Activated naive CD4-positive, alpha-beta T cell treated with anti-CD3 and anti-CD28 coated beads, Interleukin-2, amount 50 U/mL, for 24 hours (primary cell): ENCODE measurements around the gene NACC1.
"Not testable (repeated sequence)": the region's sequence is repeated elsewhere in the genome, so short reads cannot be mapped to it uniquely, and the experiment has no call there.

Experiments
- H3K27ac Mint-ChIP-seq: one replicate; pipeline ENCODE4 v1.8.0; 2021; ENCODE audit warnings: mild to moderate bottlenecking, mixed read lengths
- H3K27me3 Mint-ChIP-seq: one replicate; pipeline ENCODE4 v1.8.0; 2021; ENCODE audit warnings: mixed read lengths
- H3K36me3 Mint-ChIP-seq: one replicate; pipeline ENCODE4 v1.8.0; 2021; ENCODE audit warnings: mixed read lengths
- H3K4me1 Mint-ChIP-seq: one replicate; pipeline ENCODE4 v1.8.0; 2021; ENCODE audit warnings: mixed read lengths
- H3K4me3 Mint-ChIP-seq: one replicate; pipeline ENCODE4 v1.8.0; 2021; ENCODE audit warnings: mild to moderate bottlenecking, mixed read lengths
- H3K9me3 Mint-ChIP-seq: one replicate; pipeline ENCODE4 v1.8.0; 2021; ENCODE audit warnings: mixed read lengths

NACC1 gene

DNA sequence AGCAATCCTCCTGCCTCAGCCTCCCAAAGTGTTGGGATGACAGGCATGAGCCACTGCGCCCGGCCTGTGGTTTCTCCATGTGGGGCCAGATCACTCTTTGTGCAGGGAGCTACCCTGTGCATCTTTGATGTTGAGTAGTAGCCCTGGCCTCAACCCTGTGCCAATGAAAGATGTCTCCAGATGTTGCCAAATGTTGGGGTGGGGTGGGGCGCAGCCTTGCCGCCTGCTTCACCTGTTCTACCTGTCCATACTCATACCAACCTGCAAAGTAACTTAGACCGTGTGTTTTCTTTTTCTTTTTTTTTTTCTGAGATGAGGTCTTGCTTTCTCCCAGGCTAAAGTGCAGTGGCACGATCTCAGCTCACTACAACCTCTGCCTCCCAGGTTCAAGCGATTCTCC, 53.1 kb downstream of the NACC1 start:
- no peaks in the 10 kb centered on the region for H3K27me3 Mint-ChIP-seq
- peaks cover 72% of the 10 kb centered on the region for H3K4me1 Mint-ChIP-seq
- peak overlapping the region; percentile 98 for H3K27ac Mint-ChIP-seq
- peak overlapping the region; percentile 43 for H3K4me3 Mint-ChIP-seq
- no peaks in the 10 kb centered on the region for H3K9me3 Mint-ChIP-seq
- H3K36me3 Mint-ChIP-seq, result no peaks in the 10 kb centered on the region

DNA sequence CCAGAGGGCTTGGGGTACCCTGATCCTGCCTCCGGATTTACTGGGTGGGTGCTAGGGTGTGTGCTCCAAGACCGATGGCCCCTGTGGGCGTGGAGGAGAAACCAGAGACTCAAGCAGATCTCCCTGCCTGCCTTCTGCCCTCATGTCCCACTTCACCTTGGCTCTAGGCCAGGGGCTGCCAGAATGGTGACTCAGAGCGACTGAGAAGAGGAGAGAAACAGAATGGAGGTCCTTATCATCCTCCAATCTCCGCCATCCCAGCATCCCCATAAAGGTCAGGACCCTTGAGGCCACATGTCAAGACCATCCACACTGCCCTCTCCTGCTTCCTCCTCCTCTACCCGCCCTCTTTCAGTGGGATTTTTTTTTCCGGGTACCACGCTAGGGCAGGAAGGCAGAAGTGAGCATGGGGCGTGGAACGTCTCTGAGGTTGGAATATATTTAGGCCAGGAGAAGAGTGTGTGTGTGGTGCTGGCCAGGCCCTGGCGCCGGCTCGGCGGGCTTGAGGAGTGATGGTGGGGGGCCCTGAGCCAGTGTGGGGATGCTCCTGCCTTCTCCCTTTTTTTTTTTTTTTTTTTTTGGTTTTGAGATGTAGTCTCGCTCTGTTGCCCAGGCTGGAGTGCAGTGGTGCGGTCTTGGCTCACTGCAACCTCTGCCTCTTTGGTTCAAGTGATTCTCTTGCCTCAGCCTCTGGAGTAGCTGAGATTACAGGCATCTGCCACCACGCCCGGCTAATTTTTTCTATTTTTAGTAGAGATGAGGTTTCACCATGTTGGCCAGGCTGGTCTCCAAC, 54.5 kb downstream of the NACC1 start:
- H3K27ac Mint-ChIP-seq, result peak overlapping the region; percentile 98
- H3K4me3 Mint-ChIP-seq, result peak overlapping the region; percentile 85
- H3K4me1 Mint-ChIP-seq, result peaks cover 66% of the 10 kb centered on the region
- H3K27me3 Mint-ChIP-seq, result no peaks in the 10 kb centered on the region
- H3K9me3 Mint-ChIP-seq, result no peaks in the 10 kb centered on the region
- H3K36me3 Mint-ChIP-seq, result no peaks in the 10 kb centered on the region

DNA sequence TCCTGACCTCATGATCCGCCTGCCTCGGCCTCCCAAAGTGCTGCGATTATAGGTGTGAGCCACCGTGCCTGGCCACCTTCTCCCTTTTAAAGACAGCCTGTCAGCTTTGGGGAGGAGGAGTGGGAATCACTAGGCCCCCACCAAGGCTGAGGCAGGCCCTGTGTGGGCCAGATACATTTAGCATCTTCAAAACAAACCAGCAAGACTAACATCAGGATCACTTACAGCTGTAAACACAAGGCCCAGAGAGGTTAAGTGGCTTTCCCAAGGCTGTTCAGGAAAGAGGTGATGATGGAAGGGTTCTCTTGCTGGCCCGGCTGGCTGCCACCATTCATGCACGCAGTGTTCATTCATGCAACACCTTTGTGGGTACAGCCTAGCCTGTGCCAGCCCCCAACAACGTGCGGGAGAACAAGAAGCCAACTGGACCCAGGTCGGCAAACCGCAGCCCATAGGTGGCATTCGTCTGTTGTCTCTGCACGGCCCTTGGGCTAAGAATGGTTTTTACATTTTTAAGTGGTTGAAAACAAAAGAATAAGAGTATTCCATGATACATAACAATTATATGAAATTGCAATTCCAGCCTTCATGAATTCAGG, 55.2 kb downstream of the NACC1 start:
- Mint-ChIP-seq H3K27ac (peak overlapping the region; percentile 98), H3K9me3 (no peaks in the 10 kb centered on the region), H3K4me1 (peaks cover 64% of the 10 kb centered on the region), H3K27me3 (no peaks in the 10 kb centered on the region), H3K4me3 (peak overlapping the region; percentile 85), H3K36me3 (no peaks in the 10 kb centered on the region)

GRCh38 chr19:13176345-13176744, 58.3 kb downstream of the NACC1 start:
- H3K4me3 Mint-ChIP-seq, result no peak overlapping the region
- H3K36me3 Mint-ChIP-seq, result no peaks in the 10 kb centered on the region
- peaks cover 54% of the 10 kb centered on the region for H3K4me1 Mint-ChIP-seq
- H3K27ac Mint-ChIP-seq, result no peak overlapping the region
- no peaks in the 10 kb centered on the region for H3K27me3 Mint-ChIP-seq
- H3K9me3 Mint-ChIP-seq, result no peaks in the 10 kb centered on the region

DNA sequence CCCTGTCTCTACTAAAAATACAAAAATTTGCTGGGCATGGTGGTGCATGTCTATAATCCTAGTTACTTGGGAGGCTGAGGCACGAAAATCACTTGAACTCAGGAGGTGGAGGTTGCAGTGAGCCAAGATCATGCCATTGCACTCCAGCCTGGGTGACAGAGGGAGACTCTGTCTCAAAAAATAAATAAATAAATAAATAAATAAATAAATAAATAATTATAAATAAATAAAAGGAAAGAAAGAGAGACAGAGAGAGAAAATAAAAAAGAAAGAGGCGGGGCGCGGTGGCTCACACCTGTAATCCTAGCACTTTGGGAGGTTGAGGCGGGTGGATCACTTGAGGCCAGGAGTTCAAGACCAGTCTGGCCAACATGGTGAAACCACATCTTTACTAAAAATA, 59.5 kb downstream of the NACC1 start:
- peaks cover 49% of the 10 kb centered on the region for H3K4me1 Mint-ChIP-seq
- not testable (repeated sequence) for H3K9me3 Mint-ChIP-seq, H3K27me3 Mint-ChIP-seq, H3K4me3 Mint-ChIP-seq, H3K27ac Mint-ChIP-seq, H3K36me3 Mint-ChIP-seq

DNA sequence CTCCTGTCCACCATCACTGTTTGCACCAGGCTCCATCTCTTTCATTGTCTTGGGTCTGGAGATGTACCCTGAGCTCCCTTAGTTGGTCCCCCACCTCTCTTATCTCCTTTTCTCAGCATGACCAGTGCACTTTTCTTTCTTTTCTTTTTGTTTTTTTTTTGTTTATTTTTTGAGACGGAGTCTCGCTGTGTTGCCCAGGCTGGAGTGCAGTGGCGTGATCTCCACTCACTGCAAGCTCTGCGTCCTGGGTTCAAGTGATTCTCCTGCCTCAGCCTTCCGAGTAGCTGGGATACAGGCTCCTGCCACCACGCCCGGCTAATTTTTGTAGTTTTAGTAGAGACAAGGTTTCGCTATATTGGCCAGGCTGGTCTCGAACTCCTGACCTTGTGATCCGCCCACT, 60.2 kb downstream of the NACC1 start:
- not testable (repeated sequence) for H3K36me3 Mint-ChIP-seq, H3K27me3 Mint-ChIP-seq, H3K9me3 Mint-ChIP-seq, H3K4me3 Mint-ChIP-seq
- peak overlapping the region; percentile 35 for H3K27ac Mint-ChIP-seq
- peaks cover 42% of the 10 kb centered on the region for H3K4me1 Mint-ChIP-seq

GRCh38 chr19:13181747-13182388, 63.8 kb downstream of the NACC1 start:
- Mint-ChIP-seq H3K27ac (peak overlapping the region; percentile 52), H3K9me3 (no peaks in the 10 kb centered on the region), H3K4me3 (peak overlapping the region; percentile 47), H3K4me1 (peaks cover 31% of the 10 kb centered on the region), H3K36me3 (no peaks in the 10 kb centered on the region), H3K27me3 (no peaks in the 10 kb centered on the region)

DNA sequence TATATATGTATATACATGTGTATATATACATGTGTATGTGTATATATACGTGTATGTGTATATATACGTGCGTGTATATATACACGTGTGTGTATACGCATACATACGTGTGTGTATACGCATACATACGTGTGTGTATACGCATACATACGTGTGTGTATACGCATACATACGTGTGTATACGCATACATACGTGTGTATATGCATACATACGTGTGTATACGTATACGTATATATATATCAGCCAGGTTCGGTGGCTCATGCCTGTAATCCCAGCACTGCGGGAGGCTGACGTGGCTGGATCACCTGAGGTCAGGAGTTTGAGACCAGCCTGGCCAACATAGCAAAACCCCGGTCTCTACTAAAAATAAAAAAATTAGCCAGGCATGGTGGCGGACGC, 66.9 kb downstream of the NACC1 start:
- not testable (repeated sequence) for H3K27ac Mint-ChIP-seq, H3K27me3 Mint-ChIP-seq, H3K36me3 Mint-ChIP-seq, H3K4me3 Mint-ChIP-seq, H3K9me3 Mint-ChIP-seq
- peaks cover 39% of the 10 kb centered on the region for H3K4me1 Mint-ChIP-seq

DNA sequence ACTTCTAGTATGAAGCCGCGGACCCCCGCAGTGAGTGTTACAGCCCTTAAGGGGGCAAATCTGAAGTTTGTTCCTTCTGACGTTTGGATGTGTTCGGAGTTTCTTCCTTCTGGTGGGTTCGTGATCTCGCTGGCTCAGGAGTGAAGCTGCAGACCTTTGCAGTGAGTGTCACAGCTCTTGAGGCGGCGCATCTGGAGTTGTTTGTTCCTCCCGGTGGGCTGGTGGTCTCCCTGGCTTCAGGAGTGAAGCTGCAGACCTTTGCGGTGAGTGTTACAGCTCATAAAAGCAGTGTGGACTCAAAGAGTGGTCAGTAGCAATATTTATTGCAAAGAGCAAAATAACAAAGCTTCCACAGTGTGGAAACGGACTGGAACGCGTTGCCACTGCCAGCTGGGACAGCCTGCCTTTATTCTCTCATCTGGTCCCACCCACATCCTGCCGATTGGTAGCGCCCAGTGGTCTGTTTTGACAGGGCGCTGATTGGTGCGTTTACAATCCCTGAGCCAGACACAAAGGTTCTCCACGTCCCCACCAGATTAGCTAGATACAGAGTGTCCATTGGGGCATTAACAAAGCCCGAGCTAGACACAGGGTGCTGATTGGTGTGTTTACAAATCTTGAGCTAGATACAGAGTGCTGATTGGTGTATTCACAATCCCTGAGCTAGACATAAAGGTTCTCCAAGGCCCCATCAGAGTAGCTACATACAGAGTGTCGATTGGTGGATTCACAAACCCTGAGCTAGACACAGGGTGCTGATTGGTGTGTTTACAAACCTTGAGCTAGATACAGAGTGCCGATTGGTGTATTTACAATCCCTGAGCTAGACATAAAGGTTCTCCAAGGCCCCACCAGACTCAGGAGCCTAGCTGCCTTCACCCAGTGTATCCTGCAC, 67.9 kb downstream of the NACC1 start:
- H3K27me3 Mint-ChIP-seq, H3K4me3 Mint-ChIP-seq, H3K9me3 Mint-ChIP-seq, H3K36me3 Mint-ChIP-seq: not testable (repeated sequence)
- Mint-ChIP-seq H3K27ac (peak overlapping the region; percentile 86), H3K4me1 (peaks cover 30% of the 10 kb centered on the region)

DNA sequence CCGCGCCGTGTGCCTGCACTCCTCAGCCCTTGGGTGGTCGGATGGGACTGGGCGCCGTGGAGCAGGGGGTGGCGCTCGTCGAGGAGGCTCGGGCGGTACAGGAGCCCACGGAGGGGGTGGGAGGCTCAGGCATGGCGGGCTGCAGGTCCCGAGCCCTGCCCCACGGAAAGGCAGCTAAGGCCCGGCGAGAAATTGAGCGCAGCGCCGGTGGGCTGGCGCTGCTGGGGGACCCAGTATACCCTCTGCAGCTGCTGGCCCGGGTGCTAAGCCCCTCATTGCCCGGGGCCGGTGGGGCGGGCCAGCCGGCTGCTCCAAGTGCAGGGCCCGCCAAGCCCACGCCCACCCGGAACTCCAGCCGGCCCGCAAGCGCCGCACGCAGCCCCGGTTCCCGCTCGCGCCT, 68.6 kb downstream of the NACC1 start:
- H3K9me3 Mint-ChIP-seq, H3K27ac Mint-ChIP-seq, H3K27me3 Mint-ChIP-seq, H3K36me3 Mint-ChIP-seq, H3K4me3 Mint-ChIP-seq: not testable (repeated sequence)
- peaks cover 33% of the 10 kb centered on the region for H3K4me1 Mint-ChIP-seq

DNA sequence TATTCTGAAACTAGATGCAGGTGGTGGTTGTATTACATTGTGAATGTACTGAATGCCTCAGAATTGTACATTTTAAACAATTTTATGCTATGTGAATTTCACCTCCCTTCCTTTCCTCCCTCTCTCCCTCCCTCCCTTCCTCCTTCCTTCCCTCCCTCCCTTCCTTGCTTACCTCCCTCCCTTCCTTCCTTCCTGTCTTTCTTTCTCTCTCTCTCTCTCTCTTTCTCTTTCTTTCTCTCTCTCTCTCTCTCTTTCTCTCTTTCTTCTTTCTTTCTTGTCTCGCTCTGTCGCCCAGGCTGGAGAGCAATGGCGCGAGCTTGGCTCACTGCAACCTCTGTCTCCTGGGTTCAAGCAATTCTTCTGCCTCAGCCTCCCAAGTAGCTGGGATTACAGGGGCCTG, 69.4 kb downstream of the NACC1 start:
- Mint-ChIP-seq H3K27me3 (no peaks in the 10 kb centered on the region), H3K36me3 (no peaks in the 10 kb centered on the region), H3K9me3 (no peaks in the 10 kb centered on the region), H3K4me1 (peaks cover 26% of the 10 kb centered on the region), H3K4me3 (no peak overlapping the region), H3K27ac (peak overlapping the region; percentile 85)

DNA sequence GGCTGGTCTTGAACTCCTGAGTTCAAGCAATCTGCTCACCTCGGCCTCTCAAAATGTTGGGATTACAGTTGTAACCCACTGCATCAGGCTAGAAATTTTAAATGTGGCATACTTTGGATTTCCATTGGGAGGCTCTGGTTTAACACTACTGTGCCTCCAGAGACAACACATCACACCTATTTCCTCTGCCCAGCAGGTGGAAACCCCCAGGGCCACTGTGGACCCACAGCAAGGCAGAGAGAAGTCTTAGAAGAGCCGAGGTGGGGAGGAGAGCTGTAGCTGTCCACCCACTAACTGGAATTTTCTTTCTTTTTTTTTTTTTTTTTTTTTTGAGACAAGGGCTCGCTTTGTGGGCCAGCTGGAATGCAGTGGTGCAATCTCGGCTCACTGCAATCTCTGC, 71.5 kb downstream of the NACC1 start:
- no peaks in the 10 kb centered on the region for H3K36me3 Mint-ChIP-seq
- H3K27ac Mint-ChIP-seq, result no peak overlapping the region
- no peak overlapping the region for H3K4me3 Mint-ChIP-seq
- peaks cover 34% of the 10 kb centered on the region for H3K4me1 Mint-ChIP-seq
- H3K27me3 Mint-ChIP-seq, result no peaks in the 10 kb centered on the region
- H3K9me3 Mint-ChIP-seq, result no peaks in the 10 kb centered on the region
